ENCODE measurements around the gene ANKIB1.

Gene ANKIB1

DNA sequence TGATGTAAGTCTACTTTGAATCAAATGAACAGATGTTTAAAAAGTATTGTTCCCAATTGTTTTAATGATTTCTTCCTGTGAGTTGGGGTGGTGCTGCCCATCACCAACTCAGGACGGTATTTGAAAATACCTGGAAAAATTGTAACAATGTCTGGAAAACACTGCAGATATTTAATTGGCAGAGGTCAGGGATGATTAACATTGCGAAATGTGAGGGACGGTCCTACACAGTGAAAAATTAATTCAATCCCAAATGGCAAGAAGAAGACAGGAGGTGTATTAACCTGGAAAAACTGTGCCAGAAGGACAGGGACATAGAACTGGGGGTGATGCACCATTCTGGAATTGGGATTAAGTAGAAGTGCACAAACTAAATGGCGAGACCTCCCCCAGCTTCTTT, 29.6 kb downstream of the ANKIB1 start:
- no peak for DNase-seq

DNA sequence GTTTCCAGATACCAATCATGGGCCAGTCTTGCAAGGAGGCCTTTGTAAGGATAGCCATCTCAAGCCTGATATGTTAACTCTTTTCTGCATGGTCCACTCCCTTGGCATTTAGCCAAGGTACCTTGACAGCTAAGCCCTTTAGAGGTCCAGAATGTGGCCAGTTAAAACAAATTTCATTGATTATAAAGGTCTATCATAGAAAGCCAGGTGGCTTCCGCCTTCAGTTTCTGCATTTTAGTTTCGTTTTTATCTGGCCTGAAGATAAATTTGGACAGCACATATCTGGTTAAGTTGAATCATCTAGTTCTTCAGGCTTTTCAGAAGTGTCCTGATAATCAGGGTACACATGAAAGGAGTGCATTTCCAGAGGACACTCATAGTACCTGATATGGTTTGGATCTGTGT, 30.7 kb downstream of the ANKIB1 start:
- no peak for DNase-seq

DNA sequence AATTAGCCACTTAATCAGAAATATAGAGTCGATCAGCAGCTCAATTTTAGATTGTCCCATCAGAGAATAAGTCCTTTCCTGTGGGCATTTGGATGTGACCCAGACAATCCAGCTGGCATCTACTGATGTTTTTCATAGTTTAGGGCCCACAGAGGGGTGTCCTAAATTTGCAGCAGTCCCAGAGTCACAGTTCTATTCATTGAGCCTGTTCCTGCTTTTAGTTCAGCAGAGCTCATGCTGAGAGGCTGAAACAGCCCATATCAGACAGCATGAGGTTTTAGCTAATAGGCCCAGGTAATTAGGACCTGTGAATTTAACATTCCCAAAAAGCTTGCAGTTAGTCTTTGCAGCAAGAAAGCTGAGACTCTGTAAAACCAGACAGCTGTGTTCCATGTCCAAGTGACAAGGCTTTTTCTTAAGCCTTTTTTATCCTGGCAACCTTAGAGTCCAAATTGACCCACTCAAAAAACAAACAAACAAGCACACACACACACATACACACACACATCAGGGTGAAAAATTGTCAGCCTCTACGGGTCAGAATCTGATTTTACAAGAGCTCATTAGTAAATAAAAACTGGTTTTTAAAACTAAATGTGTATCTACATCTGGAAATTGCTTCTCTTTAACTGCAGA, 33.7 kb downstream of the ANKIB1 start:
- no peak for DNase-seq

DNA sequence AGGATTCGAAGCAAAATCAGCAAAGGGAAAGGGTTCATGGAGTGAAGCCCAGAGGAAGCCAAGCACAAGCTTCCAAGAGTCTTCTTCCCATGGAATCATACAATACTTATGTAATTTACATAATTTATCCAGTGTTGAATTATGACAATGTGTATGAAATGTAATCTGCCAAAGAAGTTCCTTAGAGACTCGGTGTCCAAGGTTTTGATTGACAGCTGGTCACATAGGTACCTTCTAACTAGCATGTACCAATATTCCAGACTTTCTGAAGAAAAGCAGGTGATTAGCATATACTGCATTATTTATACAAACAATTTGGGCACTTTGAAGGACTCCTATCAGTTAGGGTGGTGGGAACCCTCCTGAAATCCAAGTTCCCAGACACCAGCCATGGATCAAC, 35.3 kb downstream of the ANKIB1 start:
- DNase-seq: no peak

DNA sequence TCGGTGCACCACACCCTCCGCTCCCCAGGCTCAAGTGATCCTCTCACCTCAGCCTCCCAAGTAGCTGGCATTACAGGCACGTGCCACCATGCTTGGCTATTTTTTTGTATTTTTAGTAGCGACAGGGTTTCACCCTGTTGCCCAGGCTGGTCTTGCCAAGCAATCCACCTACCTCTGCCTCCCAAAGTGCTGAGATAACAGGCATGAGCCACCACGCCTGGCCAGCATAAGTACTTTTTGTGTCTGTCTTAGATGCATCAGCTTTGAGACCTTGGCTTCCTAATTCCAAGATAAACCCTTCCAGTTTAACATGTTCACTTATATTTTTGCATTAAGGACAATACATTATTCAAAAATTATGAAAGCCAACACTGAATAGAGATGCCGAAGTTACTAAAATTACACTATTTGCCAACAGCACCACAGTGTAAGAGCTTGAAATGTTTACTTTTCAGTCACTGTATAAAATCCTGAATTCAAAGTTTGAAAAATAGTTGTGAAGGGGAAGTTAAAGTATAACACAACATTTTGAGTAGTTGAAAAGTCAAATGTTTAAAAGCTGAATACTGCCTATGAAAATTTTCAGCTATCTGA, 36.5 kb downstream of the ANKIB1 start:
- no peak for DNase-seq

DNA sequence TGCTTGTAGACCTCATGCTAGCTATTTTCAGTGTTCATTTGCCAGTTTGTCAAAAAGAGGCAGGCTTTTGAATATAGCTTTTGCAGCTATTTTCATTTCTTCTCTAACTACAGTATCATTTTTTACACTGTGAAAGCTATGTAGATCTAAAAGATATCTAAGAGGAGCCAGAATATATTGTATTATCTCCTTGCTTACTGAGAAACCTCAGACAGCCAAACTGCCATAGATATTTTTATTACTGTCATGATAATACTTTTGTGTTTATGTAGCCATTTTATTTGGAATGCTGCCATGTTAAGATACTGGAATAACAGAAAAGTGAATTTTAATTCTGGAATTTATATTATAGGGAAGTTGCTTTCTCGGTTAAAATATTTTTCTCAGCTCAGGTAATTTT, 37.2 kb downstream of the ANKIB1 start:
- no peak for DNase-seq

DNA sequence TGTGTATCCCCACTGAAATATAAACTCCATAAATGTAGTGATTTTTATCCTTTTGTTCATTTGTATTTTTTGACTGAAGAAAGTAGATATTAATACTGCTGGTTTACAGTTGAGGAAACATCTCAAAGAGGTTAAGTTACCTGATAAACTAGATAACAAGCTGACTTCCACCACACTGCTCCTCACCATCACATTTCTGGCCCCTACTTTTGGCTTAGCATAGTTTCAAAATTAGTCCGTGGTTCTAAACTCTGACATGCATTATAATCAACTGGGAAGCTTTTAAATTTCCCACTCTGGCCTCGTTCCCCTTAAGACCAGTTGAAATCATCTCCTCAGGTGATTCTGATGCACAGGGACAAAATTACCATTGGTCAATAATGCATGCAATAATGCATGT, 43.5 kb downstream of the ANKIB1 start:
- no peak for DNase-seq

DNA sequence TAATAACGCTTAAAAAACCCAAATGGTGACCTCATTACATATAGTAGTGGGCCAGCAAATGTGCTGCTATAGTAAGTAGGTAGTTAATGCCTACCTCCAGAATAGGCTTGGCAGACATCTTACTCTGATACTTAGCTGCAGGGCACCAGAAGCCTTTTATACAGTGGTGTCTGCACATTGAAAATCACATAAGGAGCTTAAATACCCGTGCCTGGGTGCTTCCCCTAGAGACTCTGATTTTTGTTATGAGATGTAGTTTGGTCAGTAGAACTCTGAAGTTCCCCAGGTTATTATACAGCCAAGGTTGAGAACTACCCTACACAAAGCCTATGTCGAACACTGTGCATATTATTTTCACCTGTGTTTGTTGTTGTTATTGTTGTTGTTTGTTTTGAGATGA, 47.2 kb downstream of the ANKIB1 start:
- DNase-seq: no peak

DNA sequence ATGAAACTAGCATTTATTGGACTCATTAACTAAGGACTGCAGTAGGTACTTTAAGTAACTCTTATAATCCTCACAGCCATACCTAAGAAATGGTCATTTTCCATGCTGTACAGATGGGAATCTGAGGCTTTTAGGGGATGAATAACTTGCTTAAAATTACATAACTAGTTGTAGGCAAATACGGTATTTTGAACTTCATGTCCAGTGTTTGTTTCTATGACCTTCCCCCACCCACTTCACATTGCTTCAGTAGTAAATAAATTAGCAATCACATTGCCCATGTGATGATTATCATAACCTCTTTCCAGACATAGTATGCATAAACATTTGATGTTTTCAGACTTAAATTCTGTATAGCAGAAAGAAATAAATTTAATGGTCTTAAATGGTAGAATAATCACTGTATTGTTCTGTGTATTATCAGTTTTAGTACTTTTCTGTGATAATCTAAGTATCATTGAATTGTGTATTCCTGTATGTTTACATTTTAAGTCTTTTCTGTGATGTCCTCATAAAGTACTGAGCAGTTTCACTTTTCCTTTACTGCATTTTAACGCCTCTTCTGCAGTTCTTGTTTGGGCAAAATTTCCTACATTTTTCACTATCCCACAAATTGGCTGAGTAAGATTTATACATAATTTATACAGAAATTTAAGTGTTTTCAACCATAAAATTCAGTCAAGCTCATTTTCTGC, 48.3 kb downstream of the ANKIB1 start:
- DNase-seq: no peak

DNA sequence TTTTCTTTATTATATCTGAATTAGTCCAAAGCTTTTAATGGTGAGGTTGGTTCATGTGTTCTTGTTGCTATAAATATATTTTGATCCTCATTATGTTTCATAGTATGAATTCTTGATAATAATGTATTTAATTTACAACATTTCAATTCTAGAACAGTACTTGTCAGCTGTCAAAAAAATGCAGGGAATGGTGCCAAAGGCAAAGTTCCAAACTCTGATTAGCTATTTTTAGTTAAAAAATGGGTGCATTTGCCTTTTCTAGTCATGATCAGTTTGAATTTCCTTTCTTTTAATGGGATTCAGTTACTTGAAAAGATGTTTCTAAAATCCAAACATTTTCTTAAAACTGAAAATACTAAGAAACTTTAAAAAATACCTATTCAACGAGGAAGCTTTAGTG, 49.6 kb downstream of the ANKIB1 start:
- DNase-seq: no peak

DNA sequence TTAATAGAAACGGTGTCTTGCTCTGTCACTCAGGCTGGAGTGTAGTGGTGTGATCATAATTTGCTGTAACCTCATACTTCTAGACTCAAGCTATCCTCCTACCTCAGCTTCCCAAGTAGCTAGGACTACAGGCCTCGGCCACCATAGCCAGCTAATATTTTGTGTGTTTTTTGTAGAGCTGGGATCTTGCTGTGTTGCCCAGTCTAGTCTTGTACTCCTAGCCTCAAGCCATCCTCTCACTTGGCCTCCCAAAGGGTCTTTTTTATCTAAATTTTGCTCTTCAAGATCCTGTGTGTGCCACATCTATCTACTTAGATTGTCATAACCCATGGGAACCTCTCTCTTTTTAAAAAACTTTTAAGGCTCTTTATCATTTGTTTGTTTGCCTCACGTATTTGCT, 50.5 kb downstream of the ANKIB1 start:
- DNase-seq: no peak

DNA sequence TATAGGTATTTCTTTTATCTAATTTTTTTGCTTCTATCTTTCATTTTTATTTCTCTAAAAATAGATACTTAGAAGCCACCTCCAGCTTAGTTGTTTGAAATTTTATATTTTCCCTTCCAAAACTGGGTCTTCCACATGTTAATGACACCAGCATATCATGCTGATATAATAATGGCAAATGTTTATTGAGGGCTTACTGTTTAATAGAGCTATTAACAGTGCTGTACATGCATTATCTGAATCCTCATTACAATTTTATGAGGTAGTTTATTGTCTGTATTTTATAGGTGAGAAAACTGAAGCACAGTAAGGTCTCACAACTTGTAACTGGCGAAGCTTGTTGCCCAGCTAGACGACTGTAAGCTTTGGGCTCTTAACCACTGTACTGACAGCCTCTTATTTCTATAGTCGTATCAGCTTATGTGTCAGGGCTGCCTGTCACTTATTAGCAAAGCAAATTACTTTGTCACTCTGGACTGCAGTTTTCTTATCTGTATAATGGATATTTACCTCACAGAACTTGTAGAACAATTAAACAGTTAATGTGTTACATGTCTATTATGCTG, 51.2 kb downstream of the ANKIB1 start:
- DNase-seq: no peak

DNA sequence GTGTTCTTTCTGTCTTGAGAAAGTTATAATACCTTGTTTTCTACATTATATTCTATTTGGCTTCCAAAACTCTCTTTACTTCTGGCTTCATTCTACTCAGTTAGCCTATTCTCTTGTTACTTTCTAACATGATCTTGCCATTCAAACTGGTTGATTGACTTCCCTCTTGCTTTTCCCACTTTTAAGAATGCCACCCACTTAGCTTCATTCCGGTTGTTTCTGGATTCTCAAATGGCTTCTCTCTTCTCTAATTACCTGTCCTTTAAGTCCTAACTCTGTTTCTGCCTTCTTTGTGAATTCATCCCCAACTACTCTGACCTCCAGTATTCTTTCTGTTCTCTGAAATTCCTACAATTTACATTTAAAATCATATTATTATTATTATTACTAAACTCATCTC, 52.0 kb downstream of the ANKIB1 start:
- DNase-seq: no peak

DNA sequence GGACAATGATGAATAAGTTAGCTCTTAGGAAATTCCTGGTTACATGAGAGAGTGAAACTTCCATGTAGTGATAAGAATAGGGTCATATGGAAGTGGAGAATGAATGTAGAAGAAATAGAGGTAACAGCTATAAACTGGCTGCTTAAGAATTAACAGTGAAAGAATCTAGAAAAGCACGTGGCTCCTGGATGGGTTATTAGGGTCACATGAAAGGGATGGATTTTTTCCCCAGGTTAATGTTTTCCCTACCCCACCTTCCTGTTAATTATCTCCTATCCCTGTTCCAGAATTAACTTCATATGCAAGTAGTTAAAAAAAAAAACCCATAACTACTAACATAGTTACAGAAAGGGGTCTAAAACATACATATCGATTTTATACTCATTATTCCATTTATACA, 58.0 kb downstream of the ANKIB1 start:
- DNase-seq: no peak

DNA sequence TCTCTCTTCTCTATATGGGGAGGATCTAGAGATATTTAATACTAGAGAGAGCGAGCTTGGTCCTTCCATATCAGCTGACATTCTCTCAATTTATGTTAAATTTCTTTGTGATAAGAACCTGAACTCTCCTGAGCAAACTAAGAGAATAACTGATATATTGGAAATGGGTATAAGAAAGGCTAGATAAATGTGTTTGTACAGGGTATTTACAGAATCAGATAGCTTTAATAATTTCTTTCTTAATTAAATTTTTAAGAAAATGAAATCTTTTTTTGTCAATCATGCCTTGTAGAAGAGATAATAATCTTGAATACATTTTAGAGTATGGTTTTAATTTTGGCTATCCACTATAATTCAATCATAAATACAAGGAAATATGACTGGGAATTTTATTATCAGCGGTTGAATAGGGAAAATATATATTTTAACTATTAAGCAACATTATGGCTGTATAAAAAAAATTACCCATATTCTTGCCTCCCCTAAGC, 58.7 kb downstream of the ANKIB1 start:
- no peak for DNase-seq

DNA sequence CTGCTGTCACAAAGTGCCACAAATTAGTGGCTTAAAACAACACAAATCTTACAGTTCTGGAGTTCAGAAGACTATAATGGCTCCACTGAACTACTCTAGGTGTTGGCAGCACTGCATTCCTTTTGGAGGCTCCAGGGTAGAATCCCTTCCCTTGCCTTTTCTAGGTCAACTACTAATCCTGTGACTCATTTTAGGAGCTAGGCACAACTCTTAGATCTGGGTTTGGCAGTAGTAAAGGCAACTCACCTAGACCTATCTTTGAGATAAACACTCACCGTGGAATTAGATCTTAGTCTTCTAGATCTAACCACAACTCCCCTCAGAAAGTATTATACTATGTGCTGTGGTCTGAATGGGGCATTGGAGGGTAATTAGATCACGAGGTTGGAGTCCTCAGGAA, 60.4 kb downstream of the ANKIB1 start:
- no peak for DNase-seq

DNA sequence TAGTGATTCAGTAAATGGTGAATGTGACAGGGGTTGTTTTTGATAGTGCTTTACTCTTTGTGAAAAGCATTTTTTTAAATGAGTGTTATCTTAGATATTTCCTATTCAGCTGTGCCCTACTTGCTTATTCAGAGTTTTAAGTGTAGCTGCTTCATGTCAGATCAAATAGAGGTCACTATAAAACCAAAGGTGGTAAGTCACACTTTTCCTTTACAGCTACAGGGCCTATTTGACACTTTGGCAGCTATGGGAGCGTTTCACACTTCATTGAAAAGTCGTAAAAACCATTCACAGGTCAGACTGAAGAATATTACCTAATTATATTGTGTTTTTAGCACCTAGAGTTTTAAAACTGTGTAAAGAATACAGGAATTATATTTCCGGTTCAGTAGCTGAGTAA, 67.3 kb downstream of the ANKIB1 start:
- DNase-seq: no peak

DNA sequence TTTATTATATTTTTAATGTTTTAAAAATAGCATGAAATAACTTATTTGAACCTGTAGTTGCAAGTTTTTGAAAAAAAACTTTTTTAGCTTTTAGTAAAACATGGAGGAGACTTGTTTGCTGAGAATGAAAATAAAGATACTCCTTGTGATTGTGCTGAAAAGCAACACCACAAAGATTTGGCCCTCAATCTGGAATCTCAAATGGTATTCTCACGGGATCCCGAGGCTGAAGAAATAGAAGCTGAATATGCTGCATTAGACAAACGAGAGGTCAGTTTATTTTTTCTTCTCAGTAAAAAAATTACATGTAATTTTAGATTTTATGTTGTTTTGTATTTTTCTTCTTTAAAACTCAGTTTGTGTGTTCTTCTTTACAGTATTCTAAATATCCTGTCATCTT, 73.5 kb downstream of the ANKIB1 start:
- no peak for DNase-seq

DNA sequence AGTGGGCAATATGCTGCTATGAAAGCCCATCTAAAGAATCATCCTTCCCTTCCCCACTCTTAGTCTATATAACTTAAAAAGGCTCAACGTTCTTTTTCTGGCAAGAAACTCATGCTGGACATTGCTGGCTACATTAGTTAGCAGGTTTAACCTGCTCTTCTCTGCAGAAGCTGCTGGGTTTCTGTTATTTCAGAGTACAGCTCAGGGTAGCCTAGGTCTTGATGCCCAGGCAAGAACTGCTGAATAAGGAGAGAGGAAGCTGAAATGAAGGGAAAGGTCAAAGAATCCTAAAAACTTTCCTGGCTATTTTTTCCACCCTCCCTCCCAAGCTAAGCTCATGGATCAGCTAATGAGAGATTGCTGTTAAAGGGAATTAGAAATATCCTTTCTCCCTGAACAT, 79.4 kb downstream of the ANKIB1 start:
- no peak for DNase-seq

DNA sequence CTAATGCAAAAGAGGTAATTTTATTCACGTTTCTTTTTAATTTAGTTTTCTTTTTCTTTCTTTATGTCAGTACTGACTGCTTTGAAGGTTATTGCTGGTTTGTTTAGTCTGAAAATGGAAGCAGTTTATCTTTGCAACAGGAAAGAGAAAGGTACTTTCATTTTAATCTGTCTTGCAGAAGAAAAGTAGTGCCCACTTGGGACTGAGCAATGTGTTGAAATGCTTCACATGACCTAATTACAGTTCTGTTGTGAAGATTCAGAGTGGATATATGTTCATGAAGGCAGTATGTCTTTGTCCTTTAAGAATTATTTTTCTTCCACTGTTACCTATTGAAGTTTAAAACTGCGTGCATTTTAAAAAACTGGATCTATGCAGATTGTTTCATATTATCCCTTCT, 80.1 kb downstream of the ANKIB1 start:
- DNase-seq: no peak

DNA sequence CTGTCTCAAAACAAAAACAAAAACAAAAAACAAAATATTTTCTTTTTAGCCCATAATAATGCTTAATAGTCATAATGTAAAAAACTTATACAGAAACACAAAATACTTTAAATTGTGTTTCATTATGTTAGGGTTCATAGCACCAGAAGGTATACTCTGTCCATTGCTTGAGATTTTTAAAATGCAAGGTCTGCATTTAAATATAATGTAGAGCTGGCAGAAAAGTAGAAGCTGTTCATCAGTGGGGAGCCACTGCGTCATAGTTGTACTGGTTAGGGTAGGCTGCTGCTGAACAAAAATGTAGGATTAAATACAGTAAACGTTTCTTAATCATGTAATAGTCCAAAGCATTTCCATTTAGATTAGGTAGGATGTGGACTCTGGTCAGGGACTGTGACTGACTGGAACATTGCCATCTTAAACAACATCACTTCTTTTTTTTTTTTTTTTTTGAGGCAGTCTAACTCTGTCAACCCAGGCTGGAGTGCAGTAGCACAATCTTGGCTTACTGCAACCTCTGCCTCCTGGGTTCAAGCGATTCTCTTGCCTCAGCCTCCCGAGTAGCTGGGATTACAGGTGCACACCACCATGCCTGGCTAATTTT, 85.2 kb downstream of the ANKIB1 start:
- DNase-seq: no peak

DNA sequence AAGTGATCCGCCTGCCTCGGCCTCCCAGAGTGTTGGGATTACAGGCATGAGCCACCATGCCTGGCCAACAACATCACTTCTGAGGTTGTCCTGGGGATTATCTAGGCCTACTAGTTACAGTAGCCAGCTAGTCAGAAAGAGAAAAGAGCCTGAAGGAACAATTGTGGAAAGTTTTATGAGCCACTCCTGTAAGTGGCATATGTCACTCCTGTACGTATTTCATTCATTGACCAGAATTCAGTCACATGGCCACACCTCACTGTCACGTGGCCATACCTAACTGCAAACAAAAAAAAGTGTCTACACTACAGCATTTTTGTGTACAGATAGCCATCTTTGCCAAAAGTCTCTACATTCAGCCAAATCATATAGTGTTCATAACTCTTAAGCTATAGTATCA, 85.7 kb downstream of the ANKIB1 start:
- no peak for DNase-seq

DNA sequence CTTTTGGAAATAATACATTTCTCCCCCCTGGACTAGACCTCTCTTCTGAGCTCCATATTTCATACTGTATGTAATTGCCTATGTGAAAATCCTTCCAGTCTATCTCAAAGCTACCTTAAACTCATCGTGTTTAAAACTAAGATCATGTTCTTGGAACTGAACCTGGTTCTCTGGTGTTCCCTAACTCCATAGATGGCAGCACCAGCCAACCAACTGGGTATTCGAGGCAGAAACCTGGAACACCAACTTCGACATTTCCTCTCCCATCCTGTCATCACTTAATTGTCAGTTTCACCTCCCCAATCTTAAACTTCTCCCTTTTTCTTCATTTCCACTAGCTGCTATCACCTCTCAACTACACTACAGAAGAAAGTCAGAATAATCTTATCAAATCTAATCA, 87.0 kb downstream of the ANKIB1 start:
- DNase-seq: no peak

DNA sequence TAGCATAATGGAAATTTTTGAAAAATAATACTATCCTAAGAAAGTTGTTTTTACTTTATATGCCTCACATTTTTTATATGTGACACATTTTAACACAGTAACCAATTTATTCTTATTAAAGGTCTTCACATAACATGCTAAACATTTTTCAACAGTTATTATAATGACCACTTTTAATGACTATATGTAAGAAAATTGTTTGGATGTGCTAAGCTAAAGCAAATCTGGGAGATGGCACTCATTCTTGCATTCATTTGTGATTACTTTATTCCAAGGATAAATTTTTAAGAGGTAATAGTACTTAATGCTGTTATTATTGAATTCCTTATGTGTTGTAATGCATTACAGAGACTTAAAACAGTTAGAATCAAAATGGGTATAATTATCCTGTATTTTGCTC, 88.1 kb downstream of the ANKIB1 start:
- DNase-seq: no peak

Data from activated CD4-positive, alpha-beta T cell treated with anti-CD3 and anti-CD28 coated beads, Interleukin-2, amount 50 U/mL, for 1 hour (primary cell).